SK-N-SH (cell line): ENCODE measurements around the gene ZNF69.
"Not testable (repeated sequence)": the region's sequence is repeated elsewhere in the genome, so short reads cannot be mapped to it uniquely, and the experiment has no call there.

ENCODE experiments used
- CTCF ChIP-seq: fragments of 200-600 bp; sonication (generic); IDR thresholded peaks from 2 replicates; pipeline ENCODE4 v1.6.1; 2017; ENCODE audit warnings: antibody characterized with exemption, mild to moderate bottlenecking, moderate library complexity
- ELF1 ChIP-seq: IDR thresholded peaks from 2 replicates; pipeline ENCODE4 v1.4.0; 2012
- JUND ChIP-seq: IDR thresholded peaks from 2 replicates; pipeline ENCODE4 v1.4.0; 2012
- POLR2AphosphoS5 ChIP-seq: IDR thresholded peaks from 2 replicates; pipeline ENCODE4 v1.6.1; 2012; ENCODE audit warnings: low read depth, low read length
- RFX5 ChIP-seq: IDR thresholded peaks from 2 replicates; pipeline ENCODE4 v1.6.1; 2012; ENCODE audit warnings: mild to moderate bottlenecking, improper control_type of control experiment, low read length
- YY1 ChIP-seq: IDR thresholded peaks from 2 replicates; pipeline ENCODE4 v1.4.0; 2012; ENCODE audit warnings: low read depth, mild to moderate bottlenecking

DNA sequence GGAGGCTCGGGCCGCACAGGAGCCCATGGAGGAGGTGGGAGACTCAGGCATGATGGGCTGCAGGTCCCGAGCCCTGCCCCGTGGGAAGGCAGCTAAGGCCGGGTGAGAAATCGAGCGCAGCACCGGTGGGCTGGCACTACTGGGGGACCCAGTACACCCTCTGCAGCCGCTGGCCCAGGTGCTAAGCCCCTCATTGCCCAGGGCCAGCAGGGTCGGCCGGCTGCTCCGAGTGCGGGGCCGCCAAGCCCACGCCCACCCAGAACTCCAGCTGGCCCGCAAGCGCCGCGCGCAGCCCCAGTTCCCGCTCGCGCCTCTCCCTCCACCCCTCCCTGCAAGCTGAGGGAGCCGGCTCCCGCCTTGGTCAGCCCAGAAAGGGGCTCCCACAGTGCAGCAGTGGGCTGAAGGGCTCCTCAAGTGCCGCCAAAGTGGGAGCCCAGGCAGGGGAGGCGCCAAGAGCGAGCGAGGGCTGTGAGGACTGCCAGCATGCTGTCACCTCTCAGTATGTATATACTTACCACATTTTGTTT lies 53.8 kb downstream of the ZNF69 start:
- TF ChIP-seq CTCF, ELF1, POLR2AphosphoS5, YY1, RFX5, JUND: not testable (repeated sequence)
